H1 (cell line): Measurements from ENCODE around the gene CLP1. TPM values are rescaled to one million over a fixed set of nuclear protein-coding genes. Genes with fewer than 3 reads are reported as not detected.

Experiments used
- CTCF ChIA-PET: fragments of 300-600 bp; sonication (Branson Sonifier 250); formaldehyde crosslinking; loops from one replicate; lab custom pipeline; 2021; ENCODE audit not compliant: partially characterized antibody; lab: Charles Lee
- POLR2A ChIA-PET: fragments of 300-600 bp; sonication (Branson Sonifier 250); formaldehyde crosslinking; loops from one replicate; lab custom pipeline; 2021; ENCODE audit warnings: inconsistent platforms; ENCODE audit not compliant: partially characterized antibody; lab: Charles Lee
- DNase-seq, 2 experiments: peaks; one replicate each; pipeline versions ENCODE4 v3.0.0 to v3.0.0-alpha.2; 2010 to 2022; ENCODE audit warnings: low spot score in 2 of 2, low read depth in 1 of 2, mixed read lengths in 1 of 2
- FAIRE-seq: peaks from 2 replicates; lab custom pipeline; 2011; peaks lifted over from hg19 to GRCh38; lab: Jason Lieb, UNC
- H2AFZ ChIP-seq: 2 replicates; pipeline ENCODE4 v1.8.1; 2012; ENCODE audit warnings: low read length, inconsistent platforms
- H2AK5ac ChIP-seq: 2 replicates; pipeline ENCODE4 v1.6.1; 2013; ENCODE audit warnings: low read depth, low read length
- H2BK120ac ChIP-seq: replicated peaks from 2 replicates; pipeline ENCODE3; 2013; ENCODE audit warnings: low read depth, low read length, inconsistent platforms
- H2BK12ac ChIP-seq: 2 replicates; pipeline ENCODE4 v1.6.1; 2013; ENCODE audit warnings: low read depth, low read length
- H2BK15ac ChIP-seq: 2 replicates; pipeline ENCODE4 v1.6.1; 2013; ENCODE audit warnings: low read length
- H2BK20ac ChIP-seq: 2 replicates; pipeline ENCODE4 v1.6.1; 2013; ENCODE audit warnings: low read length
- H2BK5ac ChIP-seq: 2 replicates; pipeline ENCODE4 v1.6.1; 2013; ENCODE audit warnings: low read depth, low read length
- H3K14ac ChIP-seq: 2 replicates; pipeline ENCODE4 v1.6.1; 2013; ENCODE audit warnings: inconsistent platforms; ENCODE audit not compliant: insufficient read length
- H3K18ac ChIP-seq: 2 replicates; pipeline ENCODE4 v1.6.1; 2013; ENCODE audit warnings: low read length; ENCODE audit errors: extremely low read depth
- H3K23ac ChIP-seq: 2 replicates; pipeline ENCODE4 v1.6.1; 2013; ENCODE audit warnings: inconsistent platforms; ENCODE audit not compliant: insufficient read length
- H3K23me2 ChIP-seq: 2 replicates; pipeline ENCODE4 v1.6.1; 2013; ENCODE audit warnings: low read depth, low read length
- H3K27ac ChIP-seq: 2 replicates; pipeline ENCODE4 v1.6.1; 2011; ENCODE audit warnings: low read depth, low read length, inconsistent platforms
- H3K27me3 ChIP-seq, 4 experiments: replicated peaks in 1 of 4; 1 replicate in 1 of 4; 2 replicates in 3 of 4; pipeline versions ENCODE4 v1.6.1 to v1.8.1; 2011 to 2013; ENCODE audit warnings: low read length in 3 of 4, mild to moderate bottlenecking in 3 of 4, inconsistent platforms in 2 of 4, mixed read lengths in 2 of 4, moderate library complexity in 1 of 4; ENCODE audit not compliant: control insufficient read depth in 3 of 4, insufficient read depth in 3 of 4; ENCODE audit errors: extremely low read depth in 1 of 4
- H3K36me3 ChIP-seq, 4 experiments: 2 replicates each; pipeline versions ENCODE4 v1.6.1 to v1.8.1; 2011 to 2013; ENCODE audit warnings: mild to moderate bottlenecking in 4 of 4, low read length in 3 of 4, moderate library complexity in 2 of 4, control low read depth in 1 of 4, inconsistent platforms in 1 of 4; ENCODE audit not compliant: insufficient read depth in 4 of 4, control insufficient read depth in 2 of 4
- H3K4ac ChIP-seq: replicated peaks from 2 replicates; pipeline ENCODE3; 2013; ENCODE audit warnings: low read length, low read depth, mixed read lengths, inconsistent platforms; ENCODE audit not compliant: insufficient read length
- H3K4me1 ChIP-seq, 4 experiments: replicated peaks in 1 of 4; 1 replicate in 1 of 4; 2 replicates in 3 of 4; pipeline versions ENCODE4 v1.6.1 to v1.8.1; 2011 to 2013; ENCODE audit warnings: low read length in 3 of 4, inconsistent platforms in 2 of 4, mixed read lengths in 1 of 4; ENCODE audit not compliant: insufficient read depth in 4 of 4, control insufficient read depth in 3 of 4
- H3K4me2 ChIP-seq, 2 experiments: 2 replicates each; pipeline versions ENCODE4 v1.6.1 to v1.8.1; 2011 to 2013; ENCODE audit warnings: low read depth in 2 of 2, low read length in 2 of 2, control low read depth in 1 of 2, inconsistent platforms in 1 of 2, mild to moderate bottlenecking in 1 of 2; ENCODE audit not compliant: insufficient read depth in 1 of 2
- H3K4me3 ChIP-seq, 4 experiments: fragments of 200-600, 300-600 bp in 1 of 4; sonication (generic), shearing (Covaris generic), sonication (Bioruptor Twin) in 1 of 4; 2 replicates each; pipeline versions ENCODE4 v1.5.1 to v1.8.1; 2011 to 2016; ENCODE audit warnings: low read length in 4 of 4, low read depth in 3 of 4, control low read depth in 2 of 4, inconsistent platforms in 2 of 4, mild to moderate bottlenecking in 2 of 4, mixed read lengths in 1 of 4, moderate library complexity in 1 of 4; ENCODE audit not compliant: insufficient read depth in 2 of 4; ENCODE audit errors: extremely low read depth in 1 of 4
- H3K56ac ChIP-seq: replicated peaks from 2 replicates; pipeline ENCODE3; 2013; ENCODE audit warnings: low read depth, mild to moderate bottlenecking, mixed read lengths, low read length, inconsistent platforms; ENCODE audit not compliant: insufficient read length
- H3K79me1 ChIP-seq: 2 replicates; pipeline ENCODE4 v1.6.1; 2013; ENCODE audit warnings: low read depth, low read length, control low read depth
- H3K79me2 ChIP-seq, 2 experiments: 2 replicates each; pipeline versions ENCODE4 v1.6.1 to v1.8.1; 2012 to 2013; ENCODE audit warnings: low read length in 2 of 2, mild to moderate bottlenecking in 2 of 2, inconsistent platforms in 1 of 2; ENCODE audit not compliant: insufficient read depth in 2 of 2, control insufficient read depth in 1 of 2
- H3K9ac ChIP-seq, 4 experiments: replicated peaks in 1 of 4; 1 replicate in 1 of 4; 2 replicates in 3 of 4; pipeline versions ENCODE4 v1.6.1 to v1.8.1; 2011 to 2013; ENCODE audit warnings: low read depth in 3 of 4, low read length in 3 of 4, control low read depth in 2 of 4, mild to moderate bottlenecking in 2 of 4, moderate library complexity in 2 of 4, inconsistent platforms in 1 of 4; ENCODE audit errors: extremely low read depth in 1 of 4
- H3K9me3 ChIP-seq, 2 experiments: 2 replicates each; pipeline versions ENCODE4 v1.6.1 to v1.8.1; 2012 to 2013; ENCODE audit warnings: mild to moderate bottlenecking in 2 of 2, moderate library complexity in 2 of 2, control low read depth in 1 of 2, inconsistent platforms in 1 of 2, low read depth in 1 of 2, low read length in 1 of 2, mixed read lengths in 1 of 2; ENCODE audit not compliant: insufficient read depth in 2 of 2
- H4K20me1 ChIP-seq, 2 experiments: replicated peaks in 1 of 2; 2 replicates each; pipeline versions ENCODE3 to v1.8.1; 2011 to 2013; ENCODE audit warnings: inconsistent platforms in 2 of 2, low read length in 2 of 2, mild to moderate bottlenecking in 1 of 2; ENCODE audit not compliant: insufficient read depth in 2 of 2, control insufficient read depth in 1 of 2
- H4K5ac ChIP-seq: 2 replicates; pipeline ENCODE4 v1.6.1; 2013; ENCODE audit warnings: low read length, low read depth, mixed read lengths, inconsistent platforms; ENCODE audit not compliant: insufficient read length
- H4K8ac ChIP-seq: 2 replicates; pipeline ENCODE4 v1.8.0; 2013; ENCODE audit warnings: mild to moderate bottlenecking, moderate library complexity, low read length, inconsistent platforms; ENCODE audit not compliant: insufficient read depth; ENCODE audit errors: extremely low read depth
- H4K91ac ChIP-seq: replicated peaks from 2 replicates; pipeline ENCODE3; 2013; ENCODE audit warnings: low read length, mixed read lengths, inconsistent platforms; ENCODE audit not compliant: insufficient read length
- RAD21 ChIP-seq, 2 experiments: IDR thresholded peaks in 1 of 2; conservative IDR thresholded peaks in 1 of 2; 2 replicates each; pipeline ENCODE4 v1.6.1; 2011; ENCODE audit warnings: low read depth in 2 of 2, low read length in 2 of 2, improper control_type of control experiment in 1 of 2, inconsistent platforms in 1 of 2, mild to moderate bottlenecking in 1 of 2, moderate library complexity in 1 of 2
- SIRT6 ChIP-seq: IDR thresholded peaks from one replicate; pipeline ENCODE4 v1.7.1; 2012; ENCODE audit warnings: low read length, inconsistent platforms
- WGBS, 2 experiments: shearing (Covaris generic) in 1 of 2; methylation state at CpG; one replicate each; pipeline versions ENCODE4 v1.1.6 to v1.1.7; 2013 to 2015; ENCODE audit warnings: low lambda C conversion rate in 2 of 2, mixed read lengths in 2 of 2, inconsistent platforms in 1 of 2, low coverage in 1 of 2, missing lambda C conversion rate in 1 of 2; ENCODE audit not compliant: insufficient replicate concordance in 2 of 2, insufficient coverage in 1 of 2, insufficient read length in 1 of 2; ENCODE audit errors: extremely low coverage in 1 of 2, missing lambda C conversion rate in 1 of 2; 5-methylcytosine and 5-hydroxymethylcytosine counted together
- polyA plus RNA-seq, 7 experiments: library from polyadenylated mRNA; depleted of rRNA in 3 of 7; stranded (reverse) in 5 of 7; unstranded in 2 of 7; fragments of >200 nt in 5 of 7; fragments of 200-250 nt in 2 of 7; gene quantifications; 1 replicate in 5 of 7; 2 replicates in 1 of 7; 4 replicates in 1 of 7; pipeline versions ENCODE4 v1.2.1 to v1.2.3, GENCODE V29; 2011 to 2013; ENCODE audit warnings: missing spikeins in 2 of 7, mixed read lengths in 2 of 7
- total RNA-seq: library from RNA; stranded (reverse); fragmentation: NEBNext Ultra II Directional; extraction: Animal tissue kit (Norgen Biotek cat#: 25700); gene quantifications from 2 replicates; pipeline ENCODE4 v1.2.1, GENCODE V29; 2021

Gene CLP1
- total and polyA plus RNA-seq, 2 of the 8 experiments (the other 6 are each of a cell fraction or from before 2014, with no cell fraction given), result 29.4 to 29.9 TPM

GRCh38 chr11:57680552-57680874 is 23.0 kb downstream of the CLP1 start:
- Histone ChIP-seq H2BK20ac (no peak overlapping the region), H3K23ac (no peak overlapping the region), H3K36me3 (peaks cover 5 to 36% (median 12%) of the 10 kb centered on the region in 4 experiments; a peak in 6 of 8 replicates), H3K56ac (no peak overlapping the region), H2BK120ac (no peak overlapping the region), H2AK5ac (no peak overlapping the region), H2BK15ac (no peak overlapping the region), H4K5ac (no peak overlapping the region), H3K9me3 (no peaks in the 10 kb centered on the region), H3K4ac (no peak overlapping the region), H3K79me2 (peaks cover 0 to 48% of the 10 kb centered on the region in 2 experiments; a peak in 3 of 4 replicates), H3K9ac (no peak overlapping the region), H3K4me3 (no peak overlapping the region), H3K27ac (no peak overlapping the region), H4K91ac (no peak overlapping the region), H2BK12ac (no peak overlapping the region), H3K14ac (no peak overlapping the region), H2AFZ (no peak overlapping the region), H2BK5ac (no peak overlapping the region), H4K8ac (no peak overlapping the region), H3K4me2 (no peak overlapping the region), H3K79me1 (peaks cover 7% of the 10 kb centered on the region), H3K27me3 (no peaks in the 10 kb centered on the region), H3K23me2 (no peaks in the 10 kb centered on the region), H3K18ac (no peak overlapping the region), H4K20me1 (peaks cover 0 to 2% of the 10 kb centered on the region in 2 experiments), H3K4me1 (no peaks in the 10 kb centered on the region)
- no peak for DNase-seq
- ChIA-PET CTCF (interaction anchor here (1.1 kb wide), 1 partner anchor 112 kb away, joined by 3 read pairs; no protein-coding TSS in a partner anchor), POLR2A (interaction anchor here (1.0 to 1.3 kb wide), 5 partner anchors 12 to 32 kb away, joined by 3 to 5 read pairs (median 4); no protein-coding TSS in a partner anchor)
- WGBS, 2 experiments, result 88% methylated on average over 2 of the region's 2 CpGs; no CpG with 5 or more reads in 1 of the 2 experiments
- FAIRE-seq, result no peak
- no peak for TF ChIP-seq SIRT6
- no peak for TF ChIP-seq RAD21 (IDR thresholded peaks at IDR 0.05 in 1 of 2, conservative IDR thresholded peaks at IDR 0.05 in 1 of 2; ENCODE audit: low read depth in 2 of 2, low read length in 2 of 2)
